Stimulated activated CD8-positive, alpha-beta memory T cell treated with anti-CD3 and anti-CD28 coated beads, Interleukin-7, amount 100 ng/mL, for 24 hours (primary cell): ENCODE data around the gene MMP17.
"Not testable (repeated sequence)": the region's sequence is repeated elsewhere in the genome, so short reads cannot be mapped to it uniquely, and the experiment has no call there.

ENCODE experiments used
- DNase-seq: peaks from one replicate; pipeline ENCODE4 v3.0.0-alpha.2; 2020; ENCODE audit warnings: low read depth

MMP17 gene

DNA sequence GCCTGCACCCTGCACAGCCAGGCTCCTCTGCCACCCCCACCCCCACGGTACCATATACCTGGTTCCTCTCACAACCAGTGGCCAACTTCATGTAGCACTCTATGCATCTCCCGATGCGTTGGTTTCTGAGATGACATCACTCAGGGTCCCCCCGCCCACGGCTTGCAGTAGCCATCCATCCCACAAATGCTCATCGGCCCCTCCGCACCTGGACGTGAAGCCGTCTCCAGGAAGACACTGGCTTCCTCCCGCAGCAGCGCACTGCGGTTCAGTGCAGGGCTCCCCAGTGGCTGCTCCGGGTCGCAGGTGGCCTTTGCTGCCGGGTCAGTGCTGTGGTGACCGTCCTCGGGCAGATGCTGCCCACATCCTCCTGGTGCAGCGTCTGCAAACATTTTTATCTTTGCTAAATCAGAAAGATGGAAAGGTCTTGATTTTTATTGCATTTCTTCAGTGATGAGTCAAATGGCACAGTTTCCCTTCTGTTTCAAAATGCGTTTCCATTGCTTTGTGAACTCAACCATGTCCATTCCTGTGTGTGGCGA is 27.5 kb upstream of the MMP17 start:
- no peak for DNase-seq

DNA sequence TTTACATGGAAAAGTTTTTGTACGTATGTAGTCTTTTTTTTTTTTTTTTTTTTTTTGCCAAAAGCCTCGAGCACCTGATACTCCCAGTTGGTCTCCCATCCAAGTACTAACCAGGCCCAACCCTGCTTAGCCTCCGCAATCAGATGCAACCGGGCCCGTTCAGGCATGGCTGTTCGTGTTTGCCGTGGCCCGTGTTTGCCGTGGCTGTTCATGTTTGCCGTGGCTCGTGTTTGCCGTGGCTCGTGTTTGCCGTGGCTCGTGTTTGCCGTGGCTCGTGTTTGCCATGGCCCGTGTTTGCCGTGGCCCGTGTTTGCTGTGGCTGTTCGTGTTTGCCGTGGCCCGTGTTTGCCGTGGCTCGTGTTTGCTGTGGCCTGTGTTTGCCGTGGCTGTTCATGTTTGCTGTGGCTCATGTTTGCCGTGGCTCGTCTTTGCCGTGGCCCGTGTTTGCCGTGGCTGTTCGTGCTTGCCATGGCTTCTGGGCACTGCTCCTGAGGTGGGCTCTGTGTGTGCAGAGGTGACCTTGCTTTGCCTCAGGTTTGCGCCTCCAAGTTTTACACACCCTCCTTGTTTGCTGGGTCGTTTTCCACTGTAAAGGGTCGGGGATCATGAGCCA is 26.8 kb upstream of the MMP17 start:
- DNase-seq = no peak

DNA sequence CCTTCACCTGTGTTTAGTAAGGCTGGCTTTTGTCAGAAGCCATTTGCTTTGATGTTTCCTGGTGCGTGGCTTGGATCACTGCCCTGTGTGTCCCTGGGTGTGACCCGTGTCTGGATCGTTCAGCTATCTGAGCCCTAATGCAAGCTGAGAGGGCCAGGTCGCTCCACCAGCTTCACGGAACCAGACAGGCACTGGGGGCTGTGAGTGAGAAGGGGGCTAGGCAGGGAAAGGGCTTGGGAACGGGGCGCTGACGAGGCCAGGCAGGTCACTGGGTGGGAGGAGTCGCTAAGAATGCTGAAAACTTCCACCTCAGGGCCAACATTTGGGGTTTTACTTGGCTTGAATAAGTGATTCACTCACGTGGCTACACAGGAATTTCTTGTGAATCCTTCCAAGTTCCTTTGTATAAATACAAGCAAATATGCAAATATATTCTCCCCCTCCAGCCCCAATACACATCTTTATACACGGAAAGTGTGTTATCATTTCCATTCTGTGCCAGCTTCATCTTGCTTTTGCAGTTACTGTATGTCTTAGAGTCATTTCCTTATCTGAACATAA is 24.2 kb upstream of the MMP17 start:
- DNase-seq = no peak

DNA sequence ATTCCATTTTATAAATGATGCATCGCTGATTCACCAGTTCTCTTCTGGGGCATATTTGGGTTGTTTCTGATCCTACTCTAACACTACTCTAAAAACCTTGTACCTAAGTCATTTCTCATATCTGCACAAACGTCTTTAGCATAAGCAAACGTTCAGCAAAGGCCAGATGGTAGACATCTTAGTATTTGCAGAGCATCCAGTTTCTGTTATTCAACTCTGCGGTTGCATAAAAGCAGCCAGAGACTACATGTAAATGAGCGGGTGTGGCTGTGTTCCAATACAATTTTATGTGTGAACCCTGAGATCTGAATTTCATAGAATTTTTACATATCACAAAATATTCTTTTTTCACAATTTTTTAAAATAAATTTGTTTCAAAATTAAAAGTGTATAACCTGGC is 22.8 kb upstream of the MMP17 start:
- DNase-seq = no peak

DNA sequence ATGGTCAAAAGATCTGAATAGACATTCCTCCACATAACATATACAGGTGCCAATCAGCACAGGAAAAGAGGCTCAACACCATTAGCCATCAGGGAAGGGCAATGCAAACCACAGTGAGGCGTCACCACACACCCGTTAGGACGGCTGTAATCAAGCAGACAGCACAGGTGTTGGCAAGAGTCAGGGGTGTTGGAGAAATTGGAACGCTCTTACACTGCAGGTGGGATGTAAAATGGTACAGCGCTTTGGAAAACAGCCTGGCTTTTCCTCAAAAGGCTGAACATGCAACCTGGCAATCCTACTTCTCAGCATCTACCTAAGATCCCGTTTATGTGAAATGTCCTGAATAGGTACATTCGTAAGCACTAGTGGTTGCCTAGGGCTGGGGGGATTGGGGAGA is 21.5 kb upstream of the MMP17 start:
- no peak for DNase-seq

DNA sequence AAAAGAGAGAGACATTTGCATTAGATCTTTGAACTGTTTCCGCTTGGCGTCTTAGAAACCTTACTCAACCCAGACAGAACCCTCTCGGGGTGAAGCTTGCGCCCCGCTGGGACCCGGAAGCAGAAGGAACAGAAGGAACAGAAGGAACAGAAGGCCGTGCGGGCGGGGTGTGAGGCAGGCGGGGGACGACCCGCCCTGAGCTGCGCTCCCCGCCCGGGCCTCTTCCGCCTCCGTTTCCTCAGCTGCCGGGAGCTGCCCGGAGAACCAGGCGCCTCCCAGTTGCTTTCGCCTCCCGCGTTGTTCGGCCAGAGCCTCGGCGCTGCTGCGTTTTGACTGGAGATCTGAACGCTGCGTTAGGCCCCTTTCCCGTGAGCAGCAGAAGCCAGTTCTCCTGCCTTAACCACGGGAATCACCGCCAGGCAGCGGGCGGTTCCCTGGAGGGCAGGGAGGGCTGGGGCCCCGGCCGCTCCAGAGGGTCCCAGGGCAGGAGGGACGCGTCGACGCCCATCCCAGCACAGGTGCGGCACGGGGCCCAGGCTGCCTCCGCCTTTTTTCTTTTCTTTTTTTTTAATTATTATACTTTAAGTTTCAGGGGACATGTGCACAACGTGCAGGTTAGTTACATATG is 19.3 kb upstream of the MMP17 start:
- no peak for DNase-seq

DNA sequence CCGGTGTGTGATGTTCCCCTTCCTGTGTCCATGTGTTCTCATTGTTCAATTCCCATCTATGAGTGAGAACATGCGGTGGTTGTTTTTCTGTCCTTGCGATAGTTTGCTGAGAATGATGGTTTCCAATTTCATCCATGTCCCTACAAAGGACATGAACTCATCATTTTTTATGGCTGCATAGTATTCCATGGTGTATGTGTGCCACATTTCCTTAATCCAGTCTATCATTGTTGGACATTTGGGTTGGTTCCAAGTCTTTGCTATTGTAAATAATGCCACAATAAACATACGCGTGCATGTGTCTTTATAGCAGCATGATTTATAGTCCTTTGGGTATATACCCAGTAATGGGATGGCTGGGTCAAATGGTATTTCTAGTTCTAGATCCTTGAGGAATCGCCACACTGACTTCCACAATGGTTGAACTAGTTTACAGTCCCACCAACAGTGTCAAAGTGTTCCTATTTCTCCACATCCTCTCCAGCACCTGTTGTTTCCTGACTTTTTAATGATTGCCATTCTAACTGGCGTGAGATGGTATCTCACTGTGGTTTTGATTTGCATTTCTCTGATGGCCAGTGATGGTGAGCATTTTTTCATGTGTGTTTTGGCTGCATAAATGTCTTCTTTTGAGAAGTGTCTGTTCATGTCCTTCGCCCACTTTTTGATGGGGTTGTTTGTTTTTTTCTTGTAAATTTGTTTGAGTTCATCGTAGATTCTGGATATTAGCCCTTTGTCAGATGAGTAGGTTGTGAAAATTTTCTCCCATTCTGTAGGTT is 18.5 kb upstream of the MMP17 start:
- DNase-seq = not testable (repeated sequence)

DNA sequence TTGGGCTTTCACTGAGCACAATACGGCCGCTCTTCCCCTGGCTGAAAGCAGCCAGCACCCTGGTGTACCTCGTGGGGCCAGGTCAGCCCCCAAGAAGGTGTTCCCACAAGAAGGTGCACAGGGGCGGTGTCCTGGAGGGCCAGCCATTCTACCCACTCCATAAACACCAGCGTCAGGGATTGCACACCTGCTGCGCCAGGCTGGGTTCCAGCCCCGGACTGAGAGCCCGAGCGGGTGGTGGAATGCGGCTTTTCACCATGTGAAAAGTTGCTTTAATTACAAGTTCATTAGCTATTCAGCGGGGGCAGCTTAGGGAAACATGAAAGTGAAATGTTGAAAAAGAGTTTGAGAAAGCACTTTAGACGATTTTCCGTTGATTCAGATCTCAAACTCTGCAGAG is 17.5 kb upstream of the MMP17 start:
- DNase-seq = no peak

DNA sequence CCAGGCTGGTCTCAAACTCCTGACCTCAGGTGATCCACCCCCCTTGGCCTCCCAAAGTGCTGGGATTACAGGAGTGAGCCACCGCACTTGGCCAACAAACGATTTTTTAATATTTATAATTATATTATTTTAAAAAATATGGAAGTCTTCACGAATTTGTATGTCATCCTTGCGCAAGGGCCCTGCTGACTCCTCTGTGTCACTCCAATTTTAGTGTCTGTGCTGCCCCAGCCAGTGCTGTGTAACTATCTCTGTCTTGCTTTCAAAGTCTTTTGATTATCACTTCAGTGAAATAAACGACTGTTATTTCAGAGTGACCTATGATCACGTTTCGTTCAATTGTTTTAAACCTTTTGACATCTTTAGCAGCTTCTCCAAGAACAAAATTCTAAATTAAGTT is 13.1 kb upstream of the MMP17 start:
- DNase-seq = no peak

DNA sequence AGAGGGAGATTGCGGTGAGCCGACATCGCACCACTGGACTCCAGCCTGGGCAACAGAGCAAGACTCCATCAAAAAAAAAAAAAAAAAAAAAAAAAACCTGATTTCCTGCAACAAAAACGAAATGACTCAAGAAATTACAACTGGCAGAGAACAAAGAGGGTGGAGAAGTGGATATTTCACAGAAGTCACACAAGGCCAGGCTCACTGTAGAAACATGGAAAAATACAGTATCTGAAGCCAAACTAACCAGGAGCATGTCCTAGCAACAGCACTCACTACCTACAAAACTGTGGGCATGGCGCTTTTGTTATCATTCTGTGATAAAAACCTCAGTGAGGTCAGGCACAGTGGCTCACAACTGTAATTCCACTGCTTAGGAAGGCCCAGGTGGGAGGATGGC is 11.7 kb upstream of the MMP17 start:
- no peak for DNase-seq

DNA sequence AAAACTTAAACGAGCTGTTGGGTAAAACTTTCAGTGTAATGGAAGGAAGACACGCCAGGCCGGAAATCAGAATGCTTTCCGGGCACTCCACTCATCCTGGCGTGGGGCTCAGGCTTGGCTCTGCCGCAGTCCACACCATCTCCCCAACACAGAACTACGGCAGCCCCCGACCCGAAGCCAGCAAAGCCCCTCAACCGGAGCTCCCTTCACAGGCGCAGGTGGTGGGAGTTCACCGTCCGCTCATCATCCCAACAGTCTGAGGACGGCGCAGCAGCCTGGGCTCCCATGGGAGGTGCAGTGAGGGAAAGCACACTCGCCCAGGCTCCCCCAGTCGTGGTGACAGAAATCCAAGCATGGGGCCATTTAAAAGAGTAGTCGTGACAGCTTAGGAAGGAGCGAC is 11.0 kb upstream of the MMP17 start:
- DNase-seq = no peak

DNA sequence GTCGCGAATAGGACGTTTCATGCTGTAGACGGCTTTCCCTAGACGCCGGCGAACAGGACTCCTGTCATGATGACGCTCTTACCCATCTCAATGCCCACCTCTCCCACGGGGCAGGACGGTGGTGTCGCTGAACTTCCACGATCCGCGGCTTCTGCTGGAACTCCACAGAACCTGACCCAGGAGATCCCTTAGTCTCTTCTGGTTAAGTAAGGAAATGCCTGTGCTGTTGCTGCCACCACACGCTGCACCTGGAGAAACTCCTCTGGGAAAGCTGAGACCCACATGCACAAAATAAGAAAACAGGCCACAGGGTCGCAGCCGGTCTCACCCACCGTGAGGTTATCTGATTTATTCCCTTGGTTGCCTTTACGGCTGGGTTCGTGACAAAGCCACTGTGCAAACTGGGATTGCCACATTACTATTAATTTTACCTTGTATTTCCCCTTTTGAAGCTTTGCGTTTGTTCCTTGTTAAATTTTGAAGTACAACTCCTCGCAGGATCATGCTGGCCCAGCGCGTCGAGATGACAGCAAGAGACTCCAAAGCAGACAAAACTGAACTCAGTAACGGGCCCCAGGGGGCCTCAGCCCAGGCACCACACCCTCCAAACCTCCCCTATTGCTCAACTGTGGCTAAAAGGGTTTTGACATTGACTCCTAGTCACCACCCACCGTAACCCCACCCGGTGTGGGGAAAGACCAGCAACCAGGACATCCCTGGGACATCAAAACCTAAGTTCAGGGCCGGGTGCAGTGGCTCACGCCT is 9.2 kb upstream of the MMP17 start:
- DNase-seq = no peak

DNA sequence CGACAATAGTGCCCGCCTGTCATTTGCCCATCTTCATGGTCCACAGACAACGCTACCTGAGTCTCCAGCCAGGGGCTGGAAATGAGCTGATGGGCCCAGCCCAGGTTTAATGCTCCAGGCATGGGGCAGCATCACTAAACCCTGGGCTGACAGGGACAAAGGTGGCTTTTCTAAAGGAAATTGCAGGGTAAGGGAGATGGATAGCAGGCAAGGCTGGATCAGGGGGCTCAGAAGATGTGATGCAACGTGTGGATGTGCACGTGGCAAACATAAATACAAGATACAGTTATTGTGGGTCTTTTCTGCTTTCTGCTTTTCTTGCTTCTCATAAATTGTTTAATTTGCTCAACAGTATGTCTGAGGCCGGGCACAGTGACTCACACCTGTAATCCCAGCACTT is 3.7 kb upstream of the MMP17 start:
- no peak for DNase-seq

DNA sequence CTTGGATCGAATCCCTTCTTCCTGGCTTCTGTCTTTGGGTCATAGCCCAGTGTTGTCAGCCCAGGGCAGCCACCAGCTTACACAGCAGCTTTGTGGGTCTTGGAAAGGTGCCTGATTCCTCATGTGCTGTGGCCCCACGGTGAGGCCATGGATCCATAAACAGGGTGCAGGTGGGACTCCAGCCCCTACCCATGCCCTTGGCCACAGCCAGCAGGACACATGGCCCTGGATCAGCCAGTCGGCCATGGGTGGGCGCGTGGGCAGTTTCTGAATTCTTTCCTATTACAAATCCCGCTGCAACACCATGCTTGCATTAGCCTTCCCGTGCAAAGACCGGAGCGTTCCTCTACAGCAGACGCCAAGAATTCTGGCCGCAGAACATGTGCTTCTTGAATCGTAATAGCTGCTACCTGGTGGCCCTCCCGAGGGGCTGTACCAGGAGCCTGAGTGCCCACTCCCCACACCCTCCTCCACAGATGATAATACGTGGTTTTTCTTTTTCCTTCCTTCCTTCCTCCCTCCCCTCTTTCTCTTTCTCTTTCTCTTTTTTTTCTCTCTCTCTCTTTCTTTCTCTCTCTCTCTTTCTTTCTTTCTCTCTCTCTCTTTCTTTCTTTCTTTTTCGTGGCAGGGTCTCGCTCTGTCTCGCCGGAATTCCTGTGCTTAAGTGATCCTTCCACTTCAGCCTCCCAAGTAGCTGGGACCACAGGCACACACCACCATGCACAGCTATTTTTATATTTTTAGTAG is 2.9 kb upstream of the MMP17 start:
- DNase-seq = no peak

DNA sequence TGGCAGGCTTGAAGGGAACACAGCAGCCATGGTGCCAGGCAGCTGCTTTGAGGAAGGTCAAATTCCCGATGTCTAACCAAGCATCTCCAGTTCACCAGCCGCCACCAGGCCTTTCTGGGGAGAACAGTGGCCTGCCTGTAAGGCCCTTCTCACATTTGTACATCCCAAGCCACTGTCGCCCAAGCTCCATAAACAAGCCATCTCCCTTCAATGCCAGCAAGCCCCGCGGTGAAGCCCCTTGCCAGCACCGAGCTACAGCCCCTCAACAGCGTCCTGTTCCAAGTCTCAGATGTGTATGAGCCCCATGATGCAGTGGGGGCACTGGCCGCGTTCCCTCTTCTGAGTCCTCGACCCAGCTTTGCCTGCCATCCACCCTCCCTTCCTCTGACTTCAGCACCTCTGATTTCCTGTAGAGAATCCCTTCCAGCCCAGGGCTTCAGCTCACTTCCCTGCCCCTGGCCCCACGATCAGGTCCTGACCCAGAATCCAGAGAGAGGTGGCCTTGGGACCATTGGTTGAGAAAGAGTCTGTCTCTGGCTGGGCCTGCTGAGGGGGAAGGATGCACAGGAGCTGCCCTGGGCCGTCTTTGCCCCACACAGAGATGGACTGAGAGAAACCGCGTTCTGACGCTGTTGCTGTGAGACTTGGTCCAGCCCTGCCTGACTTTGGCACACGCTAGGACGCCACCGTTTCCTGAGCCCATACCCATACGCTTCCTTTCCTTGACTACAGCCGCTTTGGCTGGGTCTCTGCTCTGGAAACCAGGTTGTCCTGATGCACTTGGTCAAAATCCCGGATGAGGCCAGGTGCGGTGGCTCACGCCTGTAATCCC is 1.9 kb upstream of the MMP17 start:
- DNase-seq = no peak

DNA sequence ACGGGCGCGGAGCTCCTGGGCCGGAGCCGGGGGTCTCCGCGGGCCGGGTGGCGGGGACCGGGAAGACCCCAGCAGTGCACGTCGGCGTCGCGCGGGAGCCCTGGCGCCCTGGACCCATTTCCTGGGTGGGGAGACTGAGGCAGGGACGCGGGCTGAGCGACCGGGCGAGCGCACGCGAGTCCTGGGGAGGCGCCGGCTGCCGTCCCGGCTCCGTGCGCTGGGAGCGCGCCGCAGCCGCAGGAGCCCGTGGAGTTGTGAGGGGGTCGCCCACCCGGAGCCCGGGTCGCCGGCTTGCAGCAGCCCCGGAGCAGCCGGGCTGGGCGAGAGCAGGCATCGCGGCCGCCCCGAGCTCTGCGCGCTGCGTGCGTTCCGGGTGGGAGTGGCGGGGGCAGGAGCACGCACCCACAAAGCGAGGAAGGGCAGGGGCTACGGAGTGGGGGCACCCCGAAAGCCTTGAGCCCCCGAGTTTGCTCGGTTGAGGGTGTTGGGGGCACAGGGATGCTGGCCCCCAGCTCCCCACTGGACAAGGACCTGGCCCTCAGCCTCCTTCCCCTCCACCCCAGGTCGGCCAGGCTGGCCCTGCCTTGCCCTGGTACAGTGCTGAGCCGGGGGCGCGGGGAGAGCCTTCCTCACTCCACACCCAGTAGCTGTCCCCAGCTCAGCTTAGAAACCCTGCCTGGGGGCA is 620 bp downstream of the MMP17 start:
- no peak for DNase-seq

DNA sequence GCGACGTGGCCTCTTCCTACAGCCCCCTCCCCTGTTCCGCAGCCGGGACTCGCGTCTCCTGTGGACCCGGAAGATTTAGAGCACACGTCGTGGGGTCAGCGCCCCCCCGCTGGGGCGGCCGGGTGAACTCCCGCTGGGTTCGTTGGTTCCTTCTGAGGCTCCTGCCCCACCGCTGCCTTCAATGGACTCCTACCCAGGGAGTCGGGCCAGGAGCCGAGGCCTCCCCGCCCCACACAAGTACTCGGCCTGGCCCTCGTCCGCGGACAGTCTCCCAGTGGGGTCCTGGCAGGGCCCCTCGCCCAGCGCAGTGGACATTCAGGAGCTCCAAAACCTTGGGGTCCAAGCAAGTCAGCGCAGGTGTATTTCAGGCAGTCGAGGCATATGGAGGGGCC is 1.2 kb downstream of the MMP17 start:
- no peak for DNase-seq

DNA sequence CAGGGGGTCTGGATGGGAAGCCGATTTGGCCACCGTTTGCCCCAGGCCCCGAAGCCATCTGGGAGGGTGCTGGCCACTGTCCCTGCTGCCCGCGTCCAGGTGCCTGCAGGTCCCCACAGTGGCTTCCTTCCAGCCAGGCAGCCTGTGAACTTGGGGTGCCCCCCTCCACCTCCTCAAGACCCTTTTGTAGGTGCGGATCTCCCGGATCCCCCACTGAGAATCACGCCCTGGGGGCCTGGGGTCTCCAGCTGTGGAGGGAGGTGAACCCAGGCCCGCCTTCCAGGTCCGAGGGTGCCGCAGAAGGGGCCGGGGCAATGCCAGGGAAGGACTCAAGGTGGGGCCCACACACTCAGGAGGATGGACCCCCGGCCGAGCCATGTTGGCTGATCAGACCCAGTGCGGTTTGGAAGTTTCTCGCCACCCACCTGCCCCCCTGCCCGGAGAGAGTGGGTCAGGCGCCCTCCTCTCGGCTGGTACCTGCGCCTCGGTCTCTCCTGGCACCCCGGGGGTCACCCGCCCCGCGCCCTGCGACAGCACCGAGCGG is 1.7 kb downstream of the MMP17 start:
- DNase-seq = no peak

DNA sequence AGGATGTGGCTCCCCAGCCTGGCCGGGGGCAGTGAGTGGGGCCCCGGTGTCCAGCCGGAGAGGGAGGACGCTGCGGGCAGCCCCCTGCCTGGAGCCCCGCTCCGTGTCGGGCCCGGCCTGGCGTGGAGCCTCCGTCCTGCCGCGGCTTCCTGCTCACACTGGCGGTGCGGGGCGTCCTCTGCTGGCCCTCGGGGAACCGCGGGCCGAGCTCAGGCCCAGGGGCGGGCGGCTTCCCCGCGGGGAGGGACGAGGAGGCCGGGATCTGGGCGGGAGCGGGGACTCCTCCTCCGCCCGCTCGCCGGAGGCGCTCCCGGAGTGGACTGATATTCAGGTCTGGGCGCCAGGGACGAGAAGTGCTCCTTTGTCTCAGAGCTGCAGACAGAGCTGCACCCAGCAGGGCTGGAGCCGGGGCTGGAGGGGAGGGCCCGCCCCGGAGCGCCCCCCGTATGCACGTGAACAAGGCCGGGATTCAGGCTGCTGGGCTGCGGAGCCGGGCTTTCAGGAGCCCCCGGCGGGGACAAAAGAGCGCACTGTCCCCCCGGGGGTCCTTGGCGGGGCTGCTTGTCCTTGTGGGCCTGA is 2.2 kb downstream of the MMP17 start:
- DNase-seq = no peak
